Prostate gland (tissue), 2 donors: ENCODE measurements around the gene PLEKHB1. TPM values are rescaled to one million over a fixed set of nuclear protein-coding genes. Genes with fewer than 3 reads are reported as not detected.

ENCODE experiments used
- DNase-seq: peaks from one replicate; pipeline ENCODE4 v3.0.0-alpha.2; 2019; ENCODE audit warnings: low spot score
- H3K27ac ChIP-seq, 2 donors: fragments of 200-600 bp; sonication (generic); 2 replicates each; pipeline ENCODE4 v1.5.1; 2017 to 2019
- H3K27me3 ChIP-seq: fragments of 200-600 bp; sonication (generic); replicated peaks from 2 replicates; pipeline ENCODE4 v1.5.1; 2019; ENCODE audit not compliant: insufficient read depth
- H3K36me3 ChIP-seq, 2 donors: fragments of 200-600 bp; sonication (generic); 1 replicate in 1 of 2; 2 replicates in 1 of 2; pipeline versions ENCODE4 v1.5.1 to v1.8.1; 2017 to 2019
- H3K4me1 ChIP-seq: fragments of 200-600 bp; sonication (generic); replicated peaks from 2 replicates; pipeline ENCODE4 v1.5.1; 2019
- H3K4me3 ChIP-seq, 2 donors: fragments of 200-600 bp; sonication (generic); 2 replicates each; pipeline ENCODE4 v1.5.1; 2017 to 2019
- H3K9me3 ChIP-seq: fragments of 200-600 bp; sonication (generic); 2 replicates; pipeline ENCODE4 v1.5.1; 2017
- CTCF ChIP-seq, 4 experiments: fragments of 200-600 bp in 2 of 4; fragments of 450-650 bp in 2 of 4; sonication (generic) in 2 of 4; IDR thresholded peaks; 1 replicate in 3 of 4; 2 replicates in 1 of 4; pipeline ENCODE4 v1.5.1; 2016 to 2019; ENCODE audit warnings: antibody characterized with exemption in 4 of 4, mild to moderate bottlenecking in 2 of 4, moderate library complexity in 2 of 4
- POLR2A ChIP-seq: fragments of 450-650 bp; IDR thresholded peaks from one replicate; pipeline ENCODE4 v1.6.1; 2016; ENCODE audit warnings: antibody characterized with exemption, mild to moderate bottlenecking
- POLR2AphosphoS5 ChIP-seq: sonication (generic); formaldehyde crosslinking; IDR thresholded peaks from one replicate; pipeline ENCODE4 v1.6.1; 2017; ENCODE audit warnings: antibody characterized with exemption
- WGBS: methylation state at CpG from one replicate; pipeline ENCODE4 v1.1.5; 2018; 5-methylcytosine and 5-hydroxymethylcytosine counted together
- intact Hi-C: fragments of 100-400 bp; cut with DNase I; formaldehyde crosslinking; loops from one replicate; pipeline ENCODE4 v1.14.2; 2022
- total RNA-seq, 2 donors: library from RNA; depleted of rRNA; stranded (reverse); fragments of >200 nt; gene quantifications; one replicate each; pipeline ENCODE4 v1.1.0, GENCODE V29; 2016

Gene PLEKHB1
- total RNA-seq, 2 donors from 2014 or later = 30.8 to 64.9 TPM

- TF ChIP-seq POLR2A = no peak
- TF ChIP-seq POLR2AphosphoS5 = no peak
- no peak for TF ChIP-seq CTCF (IDR thresholded peaks at IDR 0.05)
- no peak overlapping the region for H3K27ac ChIP-seq
- H3K4me3 ChIP-seq = no peak overlapping the region
- no peaks in the 10 kb centered on the region for H3K27me3 ChIP-seq
- no peaks in the 10 kb centered on the region for H3K9me3 ChIP-seq
- H3K36me3 ChIP-seq = no peaks in the 10 kb centered on the region
- intact Hi-C loops = no loop called here
- H3K4me1 ChIP-seq = no peaks in the 10 kb centered on the region
- 92% methylated on average over 9 of the region's 9 CpGs for WGBS
- DNase-seq = no peak
These were observed 1.7 kb downstream of the PLEKHB1 start for GRCh38 chr11:73648121-73648520.

DNA sequence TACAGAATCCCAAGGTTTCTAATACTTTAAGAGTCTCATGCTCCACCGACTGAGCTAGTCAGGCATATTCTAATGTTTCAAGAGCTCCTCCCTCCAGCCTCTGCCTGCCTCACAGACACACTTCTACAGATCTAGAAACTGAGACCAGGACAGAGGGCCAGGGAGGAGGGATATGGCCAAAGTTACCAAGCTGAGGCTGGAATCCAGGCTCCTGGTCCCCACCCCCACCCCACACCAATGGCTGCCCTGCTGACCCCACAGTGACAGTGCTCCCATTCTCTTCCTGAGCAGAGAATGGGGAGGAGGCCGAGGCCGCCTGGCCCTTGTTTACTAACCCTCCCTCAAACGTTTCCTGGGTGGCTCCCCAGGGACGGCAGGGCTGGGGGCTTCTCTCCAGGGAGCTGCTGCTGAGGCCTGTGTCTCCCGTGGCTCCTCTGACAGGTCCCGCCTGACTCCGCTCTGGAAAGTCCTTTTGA is 2.2 kb downstream of the PLEKHB1 start:
- H3K27me3 ChIP-seq = no peaks in the 10 kb centered on the region
- H3K4me1 ChIP-seq = no peaks in the 10 kb centered on the region
- H3K4me3 ChIP-seq = no peak overlapping the region
- no peak overlapping the region for H3K27ac ChIP-seq
- no peak for TF ChIP-seq CTCF (IDR thresholded peaks at IDR 0.05)
- no peak for TF ChIP-seq POLR2AphosphoS5
- no peak for TF ChIP-seq POLR2A
- H3K9me3 ChIP-seq = no peaks in the 10 kb centered on the region
- 63% methylated on average over 8 of the region's 8 CpGs for WGBS
- intact Hi-C loops = no loop called here
- no peaks in the 10 kb centered on the region for H3K36me3 ChIP-seq
- DNase-seq = no peak

DNA sequence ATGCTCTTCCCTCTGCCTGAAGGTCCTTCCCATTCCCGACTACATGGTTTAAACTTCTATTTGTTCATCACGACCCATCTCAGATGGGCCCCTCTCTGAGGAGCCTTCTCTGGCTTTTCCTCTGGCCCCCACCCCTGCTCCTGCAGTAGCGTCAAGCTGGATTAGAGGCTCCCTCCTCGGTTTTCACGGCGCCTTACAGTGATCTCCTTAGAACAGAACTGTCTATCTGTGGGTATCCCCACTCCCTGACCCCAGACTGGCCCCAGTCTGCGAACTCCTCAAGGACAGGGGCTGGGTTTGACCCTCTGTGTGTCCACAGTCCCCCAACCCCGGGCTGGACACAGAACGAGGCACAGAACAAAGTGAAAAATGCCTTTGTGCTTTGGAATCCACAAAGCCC is 2.8 kb downstream of the PLEKHB1 start:
- no peak overlapping the region for H3K27ac ChIP-seq
- H3K4me3 ChIP-seq = no peak overlapping the region
- no peak for DNase-seq
- no peaks in the 10 kb centered on the region for H3K36me3 ChIP-seq
- H3K27me3 ChIP-seq = no peaks in the 10 kb centered on the region
- WGBS = 73% methylated on average over 9 of the region's 9 CpGs
- TF ChIP-seq CTCF (IDR thresholded peaks at IDR 0.05) = no peak
- TF ChIP-seq POLR2AphosphoS5 = no peak
- no peaks in the 10 kb centered on the region for H3K4me1 ChIP-seq
- intact Hi-C loops = no loop called here
- H3K9me3 ChIP-seq = no peaks in the 10 kb centered on the region

DNA sequence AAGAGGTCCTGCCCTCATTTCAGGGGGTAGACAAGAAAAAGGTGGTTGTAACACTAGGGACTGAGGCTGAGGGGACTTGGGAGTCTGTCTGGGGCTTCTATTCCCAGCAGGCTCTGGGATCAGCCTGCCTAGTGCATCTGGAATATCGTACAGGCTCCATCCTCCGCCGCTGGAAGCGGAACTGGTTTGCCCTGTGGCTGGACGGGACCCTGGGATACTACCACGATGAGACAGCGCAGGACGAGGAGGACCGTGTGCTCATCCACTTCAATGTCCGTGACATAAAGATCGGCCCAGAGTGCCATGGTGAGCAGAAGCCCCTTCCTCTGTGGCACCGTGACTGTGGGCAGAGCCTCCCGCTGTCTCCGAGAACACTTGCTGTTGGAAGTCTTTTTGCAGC is 4.0 kb downstream of the PLEKHB1 start:
- no peaks in the 10 kb centered on the region for H3K36me3 ChIP-seq
- H3K9me3 ChIP-seq = no peaks in the 10 kb centered on the region
- no peak for DNase-seq
- no peaks in the 10 kb centered on the region for H3K4me1 ChIP-seq
- no peak overlapping the region for H3K27ac ChIP-seq
- 92% methylated on average over 14 of the region's 14 CpGs for WGBS
- intact Hi-C loops = no loop called here
- no peaks in the 10 kb centered on the region for H3K27me3 ChIP-seq
- no peak overlapping the region for H3K4me3 ChIP-seq
- TF ChIP-seq CTCF (IDR thresholded peaks at IDR 0.05) (no peak), POLR2AphosphoS5 (no peak), POLR2A (no peak)

- Histone ChIP-seq H3K27me3 (no peaks in the 10 kb centered on the region), H3K4me1 (no peaks in the 10 kb centered on the region), H3K36me3 (no peaks in the 10 kb centered on the region), H3K4me3 (no peak overlapping the region), H3K27ac (no peak overlapping the region), H3K9me3 (no peaks in the 10 kb centered on the region)
- no peak for DNase-seq
- intact Hi-C loops = no loop called here
- TF ChIP-seq POLR2AphosphoS5 = no peak
- no peak for TF ChIP-seq CTCF (IDR thresholded peaks at IDR 0.05)
- no peak for TF ChIP-seq POLR2A
- WGBS = 94% methylated on average over 5 of the region's 5 CpGs
These were observed 4.9 kb downstream of the PLEKHB1 start for GRCh38 chr11:73651252-73651651.
